Measurements from ENCODE around the gene SPATA9.
A peak's percentile ranks its signal among the peaks of the same experiment; 100 is the strongest.

The SPATA9 gene

GRCh38 chr5:95624368-95624767, 58.4 kb downstream of the SPATA9 start:
- Histone ChIP-seq H3K18ac (ENCODE audit: low read length) (no peak overlapping the region), H3K9ac (ENCODE audit: low read length) (no peak overlapping the region), H3K36me3 (ENCODE audit: control insufficient read depth, insufficient read depth, low read length) (no peaks in the 10 kb centered on the region), H3K79me2 (ENCODE audit: control insufficient read depth, insufficient read depth, low read length) (no peaks in the 10 kb centered on the region), H3K23ac (ENCODE audit: low read length) (no peak overlapping the region), H4K5ac (ENCODE audit: low read length) (no peak overlapping the region), H3K27ac (ENCODE audit: low read depth, low read length) (no peak overlapping the region), H2BK15ac (replicated peaks; ENCODE audit: low read depth) (no peak overlapping the region), H3K79me1 (ENCODE audit: low read length) (no peaks in the 10 kb centered on the region), H2BK5ac (ENCODE audit: low read length) (no peak overlapping the region), H4K8ac (ENCODE audit: low read depth, low read length) (no peak overlapping the region), H3K56ac (ENCODE audit: low read length) (no peak overlapping the region), H2BK120ac (ENCODE audit: low read depth, low read length) (no peak overlapping the region), H3K4me2 (ENCODE audit: low read length) (no peak overlapping the region), H3K4me3 (ENCODE audit: low read length) (no peak overlapping the region), H3K4ac (ENCODE audit: low read depth, low read length) (no peak overlapping the region), H3K4me1 (ENCODE audit: control insufficient read depth, low read depth, low read length) (no peaks in the 10 kb centered on the region), H2AK5ac (ENCODE audit: low read length) (no peak overlapping the region), H3K27me3 (ENCODE audit: insufficient read depth, low read length, poor library complexity) (peaks cover 12% of the 10 kb centered on the region)
- no CpG with 5 or more reads among the region's 2 CpGs for WGBS (ENCODE audit: extremely low coverage, insufficient coverage, low lambda C conversion rate)
- no peak for DNase-seq

GRCh38 chr5:95623706-95624105, 59.1 kb downstream of the SPATA9 start:
- Histone ChIP-seq H3K27ac (ENCODE audit: low read depth, low read length) (no peak overlapping the region), H3K36me3 (ENCODE audit: control insufficient read depth, insufficient read depth, low read length) (no peaks in the 10 kb centered on the region), H3K79me2 (ENCODE audit: control insufficient read depth, insufficient read depth, low read length) (no peaks in the 10 kb centered on the region), H3K4ac (ENCODE audit: low read depth, low read length) (no peak overlapping the region), H3K18ac (ENCODE audit: low read length) (no peak overlapping the region), H3K4me2 (ENCODE audit: low read length) (no peak overlapping the region), H2BK15ac (replicated peaks; ENCODE audit: low read depth) (no peak overlapping the region), H4K5ac (ENCODE audit: low read length) (no peak overlapping the region), H3K27me3 (ENCODE audit: insufficient read depth, low read length, poor library complexity) (peaks cover 18% of the 10 kb centered on the region), H3K56ac (ENCODE audit: low read length) (no peak overlapping the region), H3K79me1 (ENCODE audit: low read length) (no peaks in the 10 kb centered on the region), H2BK5ac (ENCODE audit: low read length) (no peak overlapping the region), H3K4me1 (ENCODE audit: control insufficient read depth, low read depth, low read length) (no peaks in the 10 kb centered on the region), H2AK5ac (ENCODE audit: low read length) (no peak overlapping the region), H3K9ac (ENCODE audit: low read length) (no peak overlapping the region), H3K23ac (ENCODE audit: low read length) (no peak overlapping the region), H4K8ac (ENCODE audit: low read depth, low read length) (no peak overlapping the region), H2BK120ac (ENCODE audit: low read depth, low read length) (no peak overlapping the region), H3K4me3 (ENCODE audit: low read length) (no peak overlapping the region)
- no CpG with 5 or more reads among the region's 5 CpGs for whole genome bisulfite sequencing (ENCODE audit: extremely low coverage, insufficient coverage, low lambda C conversion rate)
- DNase-seq: no peak

GRCh38 chr5:95621839-95622629, 60.8 kb downstream of the SPATA9 start:
- DNase-seq: no peak
- Histone ChIP-seq H3K27me3 (ENCODE audit: insufficient read depth, low read length, poor library complexity) (peaks cover 22% of the 10 kb centered on the region), H3K4me1 (ENCODE audit: control insufficient read depth, low read depth, low read length) (no peaks in the 10 kb centered on the region), H2BK15ac (replicated peaks; ENCODE audit: low read depth) (no peak overlapping the region), H2BK5ac (ENCODE audit: low read length) (no peak overlapping the region), H2AK5ac (ENCODE audit: low read length) (no peak overlapping the region), H3K27ac (ENCODE audit: low read depth, low read length) (no peak overlapping the region), H3K79me1 (ENCODE audit: low read length) (no peaks in the 10 kb centered on the region), H3K23ac (ENCODE audit: low read length) (no peak overlapping the region), H4K8ac (ENCODE audit: low read depth, low read length) (no peak overlapping the region), H3K79me2 (ENCODE audit: control insufficient read depth, insufficient read depth, low read length) (no peaks in the 10 kb centered on the region), H4K5ac (ENCODE audit: low read length) (no peak overlapping the region), H2BK120ac (ENCODE audit: low read depth, low read length) (no peak overlapping the region), H3K4me3 (ENCODE audit: low read length) (no peak overlapping the region), H3K9ac (ENCODE audit: low read length) (no peak overlapping the region), H3K18ac (ENCODE audit: low read length) (no peak overlapping the region), H3K4ac (ENCODE audit: low read depth, low read length) (no peak overlapping the region), H3K36me3 (ENCODE audit: control insufficient read depth, insufficient read depth, low read length) (no peaks in the 10 kb centered on the region), H3K56ac (ENCODE audit: low read length) (no peak overlapping the region), H3K4me2 (ENCODE audit: low read length) (no peak overlapping the region)
- WGBS (ENCODE audit: extremely low coverage, insufficient coverage, low lambda C conversion rate): no CpG with 5 or more reads among the region's 8 CpGs

- DNase-seq: peak; percentile 68
- Histone ChIP-seq H3K27me3 (ENCODE audit: insufficient read depth, low read length, poor library complexity) (peaks cover 22% of the 10 kb centered on the region), H4K8ac (ENCODE audit: low read depth, low read length) (no peak overlapping the region), H3K9ac (ENCODE audit: low read length) (peak overlapping the region; percentile 73), H3K79me2 (ENCODE audit: control insufficient read depth, insufficient read depth, low read length) (no peaks in the 10 kb centered on the region), H3K4me3 (ENCODE audit: low read length) (peak overlapping the region; percentile 22), H2BK5ac (ENCODE audit: low read length) (no peak overlapping the region), H2BK15ac (replicated peaks; ENCODE audit: low read depth) (no peak overlapping the region), H2BK120ac (ENCODE audit: low read depth, low read length) (no peak overlapping the region), H3K36me3 (ENCODE audit: control insufficient read depth, insufficient read depth, low read length) (no peaks in the 10 kb centered on the region), H3K4ac (ENCODE audit: low read depth, low read length) (no peak overlapping the region), H2AK5ac (ENCODE audit: low read length) (no peak overlapping the region), H4K5ac (ENCODE audit: low read length) (no peak overlapping the region), H3K56ac (ENCODE audit: low read length) (peak overlapping the region; percentile 91), H3K4me1 (ENCODE audit: control insufficient read depth, low read depth, low read length) (no peaks in the 10 kb centered on the region), H3K79me1 (ENCODE audit: low read length) (no peaks in the 10 kb centered on the region), H3K27ac (ENCODE audit: low read depth, low read length) (no peak overlapping the region), H3K18ac (ENCODE audit: low read length) (peak overlapping the region; percentile 31), H3K4me2 (ENCODE audit: low read length) (peak overlapping the region; percentile 87), H3K23ac (ENCODE audit: low read length) (no peak overlapping the region)
- WGBS (ENCODE audit: extremely low coverage, insufficient coverage, low lambda C conversion rate): no CpG with 5 or more reads among the region's 92 CpGs
Measured at GRCh38 chr5:95620870-95621838, 61.6 kb downstream of the SPATA9 start.

GRCh38 chr5:95620030-95620869, 62.5 kb downstream of the SPATA9 start, which contains the start of gene GPR150:
GPR150 (plus strand) TSS chr5:95620087; CDS start chr5:95620276, 189 bp downstream.
- Histone ChIP-seq H3K56ac (ENCODE audit: low read length) (peak within 1 kb of the TSS; percentile 91), H3K4me3 (ENCODE audit: low read length) (peak within 1 kb of the TSS; percentile 22), H3K23ac (ENCODE audit: low read length) (peak within 1 kb of the TSS; percentile 37), H3K4ac (ENCODE audit: low read depth, low read length) (no peak within 1 kb of the TSS), H2BK5ac (ENCODE audit: low read length) (no peak within 1 kb of the TSS), H3K18ac (ENCODE audit: low read length) (peak within 1 kb of the TSS; percentile 31), H2AK5ac (ENCODE audit: low read length) (no peak within 1 kb of the TSS), H4K5ac (ENCODE audit: low read length) (no peak within 1 kb of the TSS), H2BK15ac (replicated peaks; ENCODE audit: low read depth) (no peak within 1 kb of the TSS), H3K79me1 (ENCODE audit: low read length) (no peaks in the 10 kb centered on the region), H3K79me2 (ENCODE audit: control insufficient read depth, insufficient read depth, low read length) (no peaks in the 10 kb centered on the region), H3K27ac (ENCODE audit: low read depth, low read length) (no peak within 1 kb of the TSS), H3K27me3 (ENCODE audit: insufficient read depth, low read length, poor library complexity) (peaks cover 22% of the 10 kb centered on the region), H3K4me2 (ENCODE audit: low read length) (peak within 1 kb of the TSS; percentile 87), H2BK120ac (ENCODE audit: low read depth, low read length) (no peak within 1 kb of the TSS), H4K8ac (ENCODE audit: low read depth, low read length) (no peak within 1 kb of the TSS), H3K4me1 (ENCODE audit: control insufficient read depth, low read depth, low read length) (no peaks in the 10 kb centered on the region), H3K36me3 (ENCODE audit: control insufficient read depth, insufficient read depth, low read length) (no peaks in the 10 kb centered on the region), H3K9ac (ENCODE audit: low read length) (peak within 1 kb of the TSS; percentile 73)
- peak; percentile 57 for DNase-seq
- WGBS (ENCODE audit: extremely low coverage, insufficient coverage, low lambda C conversion rate): no CpG with 5 or more reads among the region's 85 CpGs
